ENCODE measurements around the gene DNASE2.

The DNASE2 gene, protein sequence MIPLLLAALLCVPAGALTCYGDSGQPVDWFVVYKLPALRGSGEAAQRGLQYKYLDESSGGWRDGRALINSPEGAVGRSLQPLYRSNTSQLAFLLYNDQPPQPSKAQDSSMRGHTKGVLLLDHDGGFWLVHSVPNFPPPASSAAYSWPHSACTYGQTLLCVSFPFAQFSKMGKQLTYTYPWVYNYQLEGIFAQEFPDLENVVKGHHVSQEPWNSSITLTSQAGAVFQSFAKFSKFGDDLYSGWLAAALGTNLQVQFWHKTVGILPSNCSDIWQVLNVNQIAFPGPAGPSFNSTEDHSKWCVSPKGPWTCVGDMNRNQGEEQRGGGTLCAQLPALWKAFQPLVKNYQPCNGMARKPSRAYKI

DNA sequence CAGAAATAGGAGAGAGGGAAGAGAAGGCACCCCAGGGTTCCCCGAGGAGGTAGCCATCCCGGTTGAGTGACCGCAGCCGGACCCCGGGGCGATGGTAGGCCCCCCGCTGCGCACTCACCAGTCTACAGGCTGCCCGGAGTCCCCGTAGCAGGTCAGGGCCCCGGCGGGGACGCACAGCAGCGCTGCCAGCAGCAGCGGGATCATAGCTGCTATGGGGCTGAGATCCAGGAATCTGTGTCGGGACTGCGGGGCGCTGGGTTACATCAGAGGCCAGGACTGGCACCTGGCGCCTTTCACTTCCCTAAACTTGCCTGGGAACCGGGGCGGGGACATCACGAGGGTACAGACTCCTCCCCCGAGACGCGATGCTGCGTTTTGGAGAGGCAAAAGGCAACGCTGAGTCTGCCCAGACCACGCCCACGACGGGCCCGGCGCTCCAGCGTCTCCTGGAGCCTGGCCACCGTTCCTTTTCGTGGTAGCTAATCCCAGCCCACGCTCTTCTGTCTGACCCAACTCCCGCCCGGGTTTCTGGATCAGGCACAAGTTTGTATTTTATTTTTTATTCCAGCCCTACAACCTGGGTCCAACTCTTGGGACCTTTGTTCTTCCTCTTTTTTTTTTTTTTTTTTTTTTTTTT lies at the start of gene DNASE2:
Gene DNASE2, minus strand, starts transcription at position 278 of the 637 bp plus-strand sequence. Its CDS starts 74 bp downstream, at position 204.
- Histone ChIP-seq H3K4me3 (ENCODE audit: low read depth in 1 of 2, low read length in 1 of 2) (peak within 1 kb of the TSS; percentile 67 to 74), H3K27ac (peak within 1 kb of the TSS; percentile 95), H3K9me3 (no peaks in the 10 kb centered on the region), H3K36me3 (no peaks in the 10 kb centered on the region), H3K27me3 (peaks cover 15% of the 10 kb centered on the region), H3K4me1 (ENCODE audit: control insufficient read depth in 1 of 2, insufficient read depth in 1 of 2, low read depth in 1 of 2, low read length in 1 of 2) (peaks cover 55% of the 10 kb centered on the region in 2 experiments)
- TF ChIP-seq, protein P1, sequence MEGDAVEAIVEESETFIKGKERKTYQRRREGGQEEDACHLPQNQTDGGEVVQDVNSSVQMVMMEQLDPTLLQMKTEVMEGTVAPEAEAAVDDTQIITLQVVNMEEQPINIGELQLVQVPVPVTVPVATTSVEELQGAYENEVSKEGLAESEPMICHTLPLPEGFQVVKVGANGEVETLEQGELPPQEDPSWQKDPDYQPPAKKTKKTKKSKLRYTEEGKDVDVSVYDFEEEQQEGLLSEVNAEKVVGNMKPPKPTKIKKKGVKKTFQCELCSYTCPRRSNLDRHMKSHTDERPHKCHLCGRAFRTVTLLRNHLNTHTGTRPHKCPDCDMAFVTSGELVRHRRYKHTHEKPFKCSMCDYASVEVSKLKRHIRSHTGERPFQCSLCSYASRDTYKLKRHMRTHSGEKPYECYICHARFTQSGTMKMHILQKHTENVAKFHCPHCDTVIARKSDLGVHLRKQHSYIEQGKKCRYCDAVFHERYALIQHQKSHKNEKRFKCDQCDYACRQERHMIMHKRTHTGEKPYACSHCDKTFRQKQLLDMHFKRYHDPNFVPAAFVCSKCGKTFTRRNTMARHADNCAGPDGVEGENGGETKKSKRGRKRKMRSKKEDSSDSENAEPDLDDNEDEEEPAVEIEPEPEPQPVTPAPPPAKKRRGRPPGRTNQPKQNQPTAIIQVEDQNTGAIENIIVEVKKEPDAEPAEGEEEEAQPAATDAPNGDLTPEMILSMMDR (IDR thresholded peaks at IDR 0.05), result peak; percentile 30

DNA sequence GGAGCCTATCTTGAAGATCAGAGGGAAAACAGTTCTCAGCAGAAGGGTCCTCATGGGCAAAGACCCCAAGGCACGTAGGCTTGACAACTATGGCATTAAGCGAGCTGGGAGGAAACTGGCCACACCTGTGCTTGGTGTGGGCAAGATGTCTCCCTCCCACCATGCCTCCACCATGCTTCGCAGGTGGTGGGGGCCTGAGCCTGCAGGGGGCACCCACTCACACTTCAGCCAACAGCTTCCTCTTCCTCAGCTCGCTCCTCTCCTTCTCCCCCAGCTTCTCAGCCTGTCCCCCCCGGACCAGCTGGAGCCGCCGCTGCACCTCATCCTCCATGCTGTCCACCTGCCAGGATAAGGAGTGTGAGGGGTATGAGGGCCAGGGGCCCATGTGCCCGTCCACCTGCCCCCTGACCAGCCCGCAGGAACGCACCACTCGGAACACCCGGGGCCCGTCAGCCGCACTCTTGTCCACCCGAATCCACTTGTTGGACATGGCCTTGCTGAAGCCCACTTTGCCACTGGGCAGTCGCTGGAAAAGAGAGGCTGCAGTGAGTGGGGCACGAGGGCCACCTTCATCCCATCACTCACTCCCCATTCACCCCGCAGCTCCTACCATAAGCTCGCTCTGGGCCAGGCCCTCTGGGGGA lies 48.9 kb upstream of the DNASE2 start:
- Histone ChIP-seq H3K4me1 (ENCODE audit: control insufficient read depth in 1 of 2, insufficient read depth in 1 of 2, low read depth in 1 of 2, low read length in 1 of 2) (peaks cover 21 to 22% of the 10 kb centered on the region in 2 experiments), H3K27ac (no peak overlapping the region), H3K9me3 (no peaks in the 10 kb centered on the region), H3K4me3 (ENCODE audit: low read depth in 1 of 2, low read length in 1 of 2) (no peak overlapping the region), H3K36me3 (peaks cover 33% of the 10 kb centered on the region), H3K27me3 (no peaks in the 10 kb centered on the region)
- TF ChIP-seq, protein P1 (IDR thresholded peaks at IDR 0.05), result no peak

DNA sequence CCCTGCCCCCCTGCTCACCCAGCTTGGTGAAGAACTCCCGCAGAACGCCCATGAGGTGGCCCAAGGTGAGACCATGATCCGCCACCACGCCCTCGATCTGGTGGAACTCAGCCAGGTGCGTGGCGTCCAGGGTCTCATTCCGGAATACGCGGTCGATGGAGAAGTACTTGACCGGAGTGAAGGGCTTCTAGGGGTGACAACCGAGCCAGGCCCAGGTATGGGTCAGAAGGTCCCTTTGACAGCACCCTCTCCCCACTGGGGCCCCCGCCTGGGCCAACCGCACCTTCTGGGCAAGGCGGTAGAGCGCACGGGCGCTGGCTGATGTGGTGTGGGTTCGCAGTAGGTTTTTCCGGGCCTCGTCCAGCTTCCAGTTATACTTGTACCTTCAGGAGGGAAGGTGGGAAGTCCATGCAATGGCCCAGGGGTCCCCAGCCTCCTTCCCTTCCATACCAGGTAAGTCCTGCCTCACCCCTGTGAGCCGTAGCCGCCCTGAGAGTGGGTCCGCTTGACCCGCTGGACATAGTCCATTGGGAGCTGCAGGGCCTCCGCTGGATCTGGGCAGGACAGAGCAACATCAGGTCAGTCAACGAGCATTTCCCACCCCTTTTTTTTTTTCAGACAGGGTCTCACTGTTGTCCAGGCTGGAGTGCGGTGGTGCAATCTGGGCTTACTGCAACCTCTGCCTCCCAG lies 43.5 kb upstream of the DNASE2 start:
- Histone ChIP-seq H3K4me1 (ENCODE audit: control insufficient read depth in 1 of 2, insufficient read depth in 1 of 2, low read depth in 1 of 2, low read length in 1 of 2) (no peaks in the 10 kb centered on the region), H3K36me3 (peaks cover 55% of the 10 kb centered on the region), H3K27me3 (no peaks in the 10 kb centered on the region), H3K4me3 (ENCODE audit: low read depth in 1 of 2, low read length in 1 of 2) (no peak overlapping the region), H3K9me3 (no peaks in the 10 kb centered on the region), H3K27ac (no peak overlapping the region)
- TF ChIP-seq, protein P1 (IDR thresholded peaks at IDR 0.05), result no peak

DNA sequence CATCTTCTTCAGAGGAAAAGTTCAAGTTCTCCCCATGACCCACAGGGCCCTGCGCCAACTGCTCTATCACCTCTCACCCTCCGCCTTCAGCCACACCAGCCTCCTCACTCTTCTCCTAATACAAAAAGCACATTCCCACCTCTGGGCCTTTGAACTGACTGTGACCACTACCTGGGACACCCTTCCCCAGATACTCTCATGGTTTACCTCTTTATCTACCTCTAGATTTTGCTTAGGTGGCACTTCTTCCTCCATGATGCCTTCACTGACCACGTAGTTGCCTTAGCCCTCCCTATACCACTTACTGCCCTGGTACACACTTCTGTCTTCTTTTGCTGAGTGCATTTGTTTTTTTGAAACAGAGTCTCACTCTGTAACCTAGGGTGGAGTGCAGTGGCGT lies 41.7 kb upstream of the DNASE2 start:
- H3K36me3 ChIP-seq, result peaks cover 40% of the 10 kb centered on the region
- TF ChIP-seq, protein P1 (IDR thresholded peaks at IDR 0.05), result no peak
- H3K4me3 ChIP-seq (ENCODE audit: low read depth in 1 of 2, low read length in 1 of 2), result no peak overlapping the region
- no peaks in the 10 kb centered on the region for H3K27me3 ChIP-seq
- no peak overlapping the region for H3K27ac ChIP-seq
- peaks cover 5 to 13% of the 10 kb centered on the region in 2 experiments for H3K4me1 ChIP-seq (ENCODE audit: control insufficient read depth in 1 of 2, insufficient read depth in 1 of 2, low read depth in 1 of 2, low read length in 1 of 2)
- no peaks in the 10 kb centered on the region for H3K9me3 ChIP-seq

DNA sequence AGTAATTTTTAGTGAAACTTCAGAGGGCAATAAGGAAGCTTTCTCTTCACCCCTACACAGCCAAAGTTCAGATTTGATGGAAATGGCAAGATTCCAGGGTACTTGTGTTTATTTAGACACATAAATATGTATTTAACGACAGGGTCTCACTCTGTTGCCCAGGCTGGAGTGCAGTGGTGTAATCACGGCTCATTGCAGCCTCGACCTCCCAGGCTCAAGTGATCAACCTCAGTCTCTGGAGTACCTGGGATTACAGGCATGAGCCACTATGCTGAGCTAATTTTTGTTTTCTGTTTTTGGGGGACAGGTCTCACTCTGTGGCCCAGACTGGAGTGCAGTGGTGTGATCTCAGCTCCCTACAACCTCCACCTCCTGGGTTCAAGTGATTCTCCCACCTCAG lies 39.8 kb upstream of the DNASE2 start:
- H3K9me3 ChIP-seq, result no peaks in the 10 kb centered on the region
- no peak overlapping the region for H3K4me3 ChIP-seq (ENCODE audit: low read depth in 1 of 2, low read length in 1 of 2)
- no peaks in the 10 kb centered on the region for H3K27me3 ChIP-seq
- peaks cover 29% of the 10 kb centered on the region for H3K36me3 ChIP-seq
- peaks cover 5 to 13% of the 10 kb centered on the region in 2 experiments for H3K4me1 ChIP-seq (ENCODE audit: control insufficient read depth in 1 of 2, insufficient read depth in 1 of 2, low read depth in 1 of 2, low read length in 1 of 2)
- TF ChIP-seq, protein P1 (IDR thresholded peaks at IDR 0.05), result no peak
- no peak overlapping the region for H3K27ac ChIP-seq

Measured in neutrophil (primary cell).